HG03139 (cell line): ENCODE measurements around the gene VTI1B.
A peak's percentile ranks its signal among the peaks of the same experiment; 100 is the strongest.

Source experiments
- ATAC-seq: cut with Tn5 transposase; IDR thresholded peaks from one replicate; pipeline ENCODE4 v1.9.1; 2021; ENCODE audit not compliant: unreplicated experiment

VTI1B gene

GRCh38 chr14:67680121-67680602 is 5.7 kb upstream of the VTI1B start:
- ATAC-seq = peak; percentile 71

GRCh38 chr14:67679006-67679405 is 4.6 kb upstream of the VTI1B start:
- ATAC-seq = no peak

- ATAC-seq = no peak
Observed at GRCh38 chr14:67675219-67675582, 769 bp upstream of the VTI1B start.

GRCh38 chr14:67674139-67674479 is 323 bp downstream of the VTI1B start:
- peak; percentile 39 for ATAC-seq

GRCh38 chr14:67673451-67673850 is 981 bp downstream of the VTI1B start:
- no peak for ATAC-seq

- ATAC-seq = no peak
Observed at GRCh38 chr14:67668559-67668958, 5.9 kb downstream of the VTI1B start.

GRCh38 chr14:67666750-67667449 is 7.5 kb downstream of the VTI1B start:
- no peak for ATAC-seq

GRCh38 chr14:67665868-67666267 is 8.6 kb downstream of the VTI1B start:
- ATAC-seq = no peak

GRCh38 chr14:67663633-67664032 is 10.8 kb downstream of the VTI1B start:
- no peak for ATAC-seq

GRCh38 chr14:67653651-67654280 is 20.7 kb downstream of the VTI1B start:
- ATAC-seq = no peak

GRCh38 chr14:67652189-67652588 is 22.2 kb downstream of the VTI1B start:
- ATAC-seq = no peak

- no peak for ATAC-seq
Observed at GRCh38 chr14:67650694-67651093, 23.7 kb downstream of the VTI1B start.

GRCh38 chr14:67650151-67650550 is 24.3 kb downstream of the VTI1B start:
- ATAC-seq = no peak

GRCh38 chr14:67646131-67646530 is 28.3 kb downstream of the VTI1B start:
- ATAC-seq = no peak

GRCh38 chr14:67645414-67645813 is 29.0 kb downstream of the VTI1B start:
- ATAC-seq = no peak

- ATAC-seq = no peak
Observed at GRCh38 chr14:67644428-67644827, 30.0 kb downstream of the VTI1B start.

GRCh38 chr14:67643713-67644112 is 30.7 kb downstream of the VTI1B start:
- ATAC-seq = no peak

GRCh38 chr14:67641902-67642749 is 32.3 kb downstream of the VTI1B start:
- ATAC-seq = no peak

GRCh38 chr14:67641480-67641879 is 33.0 kb downstream of the VTI1B start:
- no peak for ATAC-seq

GRCh38 chr14:67638642-67639041 is 35.8 kb downstream of the VTI1B start:
- ATAC-seq = no peak

GRCh38 chr14:67636361-67636919 is 38.0 kb downstream of the VTI1B start:
- no peak for ATAC-seq
